Activated CD8-positive, alpha-beta memory T cell treated with anti-CD3 and anti-CD28 coated beads for 36 hours (primary cell): ENCODE data around the gene ENGASE. TPM values are rescaled to one million over a fixed set of nuclear protein-coding genes. Genes with fewer than 3 reads are reported as not detected.

ENCODE experiments used
- CTCF ChIA-PET: fragments of 350-600 bp; sonication (Branson Sonifier 250); formaldehyde crosslinking; loops from one replicate; lab custom pipeline; 2021; ENCODE audit warnings: antibody characterized with exemption; lab: Charles Lee
- POLR2A ChIA-PET: fragments of 350-600 bp; sonication (Branson Sonifier 250); formaldehyde crosslinking; loops from one replicate; lab custom pipeline; 2021; ENCODE audit warnings: antibody characterized with exemption; lab: Charles Lee
- total RNA-seq, 2 experiments: library from RNA; stranded (reverse); gene quantifications; one replicate each; pipeline ENCODE4 v1.2.3, GENCODE V29; 2021

Gene ENGASE
- total RNA-seq, 2 experiments from 2014 or later, result 31.3 to 33.9 TPM

DNA sequence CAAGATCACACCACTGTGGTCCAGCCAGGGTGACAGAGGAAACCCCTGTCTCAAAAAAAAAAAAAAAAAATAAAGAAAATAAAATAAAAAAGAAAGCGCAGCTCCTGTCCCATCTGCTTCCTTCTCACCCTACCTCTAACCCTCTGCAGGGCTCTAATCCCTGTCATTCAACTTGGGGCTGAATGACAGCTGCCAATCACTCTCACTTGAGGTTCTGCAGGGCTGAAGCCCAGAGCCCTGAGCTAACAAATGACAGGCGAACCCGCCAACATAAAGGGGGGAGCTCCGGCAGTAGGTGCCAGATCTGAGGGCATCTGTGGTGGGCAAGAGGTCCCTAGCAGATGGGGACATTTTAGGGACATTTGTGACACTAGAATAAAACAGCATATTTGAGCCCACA is 44.3 kb downstream of the ENGASE start:
- ChIA-PET POLR2A (no interaction called here), CTCF (no interaction called here)

DNA sequence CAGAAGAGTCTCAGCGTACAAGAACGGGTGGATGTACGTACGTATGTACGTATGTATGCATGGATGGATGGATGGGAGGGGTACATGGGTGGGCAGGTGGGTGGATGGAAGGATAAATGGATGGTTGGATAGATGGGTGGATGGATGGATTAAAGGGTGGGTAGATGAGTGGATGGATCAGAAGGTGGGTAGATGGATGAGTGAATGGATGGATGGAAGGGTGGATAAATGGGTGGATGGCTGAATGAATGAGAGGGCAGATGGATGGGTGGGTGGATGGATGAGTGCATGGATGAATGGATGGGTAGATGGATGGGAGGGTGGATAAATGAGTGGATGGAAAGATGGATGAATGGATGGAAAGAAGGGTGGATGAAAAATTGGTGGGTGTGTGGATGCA is 45.6 kb downstream of the ENGASE start:
- POLR2A ChIA-PET, result no interaction called here
- CTCF ChIA-PET, result no interaction called here

DNA sequence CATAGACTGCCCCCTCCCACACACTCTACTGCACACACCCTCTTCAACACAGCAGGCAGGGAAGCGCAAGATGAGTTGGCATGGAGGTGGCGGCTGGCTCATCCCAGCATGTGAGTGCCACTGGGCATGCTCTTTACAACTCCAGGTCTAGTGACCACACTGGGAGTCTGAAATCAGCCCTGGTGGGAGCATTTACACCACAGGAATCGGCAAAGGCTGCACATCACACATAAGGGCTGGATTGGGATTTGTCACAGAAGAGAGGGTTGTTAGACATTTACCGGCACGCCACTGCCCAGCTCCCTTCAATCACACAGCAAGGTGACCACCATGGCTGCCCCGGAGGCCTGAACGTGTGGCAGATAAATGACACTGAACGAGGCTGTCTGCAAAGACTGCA is 49.4 kb downstream of the ENGASE start:
- ChIA-PET CTCF (no interaction called here), POLR2A (no interaction called here)

DNA sequence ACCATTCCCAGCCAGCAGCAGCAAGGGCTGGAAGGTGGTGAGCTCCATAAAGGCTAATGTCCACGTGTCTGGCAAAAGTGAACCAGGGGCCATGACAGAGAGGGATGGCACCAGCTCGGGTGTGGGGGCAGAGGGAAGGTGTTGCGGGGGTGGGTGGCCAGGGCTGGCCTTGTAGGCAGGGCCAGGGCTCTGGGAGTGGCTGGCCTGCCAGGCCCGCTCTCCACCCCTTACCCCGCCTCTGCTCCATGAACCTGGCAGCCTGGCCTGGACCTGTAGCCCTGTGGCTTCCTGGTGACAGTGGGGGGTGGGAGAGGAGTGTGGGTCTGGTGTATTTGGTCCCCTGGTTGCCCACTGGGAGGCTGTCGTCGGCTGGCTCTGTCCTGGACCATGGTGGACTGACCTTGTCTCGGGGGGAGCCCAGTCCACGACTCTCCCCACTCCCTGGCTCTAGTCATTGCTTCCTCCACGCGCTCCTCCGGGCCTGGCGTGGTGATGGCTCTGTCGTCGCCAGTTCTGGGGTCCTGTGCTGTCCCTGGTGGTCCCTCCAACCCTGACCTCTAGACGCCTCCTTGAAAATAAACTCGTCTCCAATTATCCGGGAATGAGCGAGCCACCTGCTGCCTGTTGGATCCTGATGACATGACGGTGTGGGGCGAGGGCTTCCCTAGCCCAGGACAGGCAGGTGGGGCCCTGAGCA is 50.0 kb downstream of the ENGASE start:
- ChIA-PET CTCF (no interaction called here), POLR2A (no interaction called here)

DNA sequence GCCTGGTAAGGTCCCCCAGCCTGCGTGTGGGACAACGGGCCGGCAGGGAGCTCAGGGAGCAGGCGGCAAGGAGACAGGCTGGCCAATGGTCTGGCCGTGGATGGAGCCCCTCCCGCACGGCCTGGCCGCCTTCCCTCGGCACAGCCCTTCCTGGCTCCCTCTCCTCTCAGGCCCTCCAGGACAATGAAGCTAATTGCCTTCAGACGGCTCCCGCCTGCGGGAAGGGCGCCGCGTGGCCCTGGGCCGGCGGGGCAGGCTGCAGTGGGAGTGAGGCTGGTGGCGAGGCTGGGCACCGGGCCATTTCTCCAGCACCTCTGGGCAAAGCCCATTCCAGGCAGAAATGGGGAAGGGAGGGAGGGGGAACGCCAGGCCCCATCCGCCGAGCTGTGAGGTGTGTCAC is 50.9 kb downstream of the ENGASE start:
- CTCF ChIA-PET, result no interaction called here

DNA sequence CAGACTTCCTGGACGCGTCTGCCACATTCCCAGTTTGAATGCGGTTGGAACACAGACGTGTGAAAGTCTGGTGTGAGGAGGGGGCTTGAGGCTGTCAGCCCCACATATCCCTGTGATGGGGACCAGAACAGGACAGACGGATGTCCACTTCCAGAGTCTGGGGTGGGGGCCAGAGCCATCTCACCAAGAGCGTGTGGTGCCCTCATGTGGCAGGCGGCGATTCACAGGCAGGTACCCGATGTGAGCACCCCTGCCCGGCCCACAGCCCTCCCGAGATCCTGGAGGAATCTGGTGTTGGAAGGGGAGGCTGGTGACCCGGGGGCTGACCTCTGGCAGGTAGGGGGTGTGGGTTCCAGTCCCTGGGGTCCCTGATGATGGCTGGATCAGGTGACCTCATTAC is 51.5 kb downstream of the ENGASE start:
- CTCF ChIA-PET, result no interaction called here
- POLR2A ChIA-PET, result no interaction called here

More for the DNA sequence above, 50.9 kb downstream of the ENGASE start:
- POLR2A ChIA-PET, result no interaction called here

DNA sequence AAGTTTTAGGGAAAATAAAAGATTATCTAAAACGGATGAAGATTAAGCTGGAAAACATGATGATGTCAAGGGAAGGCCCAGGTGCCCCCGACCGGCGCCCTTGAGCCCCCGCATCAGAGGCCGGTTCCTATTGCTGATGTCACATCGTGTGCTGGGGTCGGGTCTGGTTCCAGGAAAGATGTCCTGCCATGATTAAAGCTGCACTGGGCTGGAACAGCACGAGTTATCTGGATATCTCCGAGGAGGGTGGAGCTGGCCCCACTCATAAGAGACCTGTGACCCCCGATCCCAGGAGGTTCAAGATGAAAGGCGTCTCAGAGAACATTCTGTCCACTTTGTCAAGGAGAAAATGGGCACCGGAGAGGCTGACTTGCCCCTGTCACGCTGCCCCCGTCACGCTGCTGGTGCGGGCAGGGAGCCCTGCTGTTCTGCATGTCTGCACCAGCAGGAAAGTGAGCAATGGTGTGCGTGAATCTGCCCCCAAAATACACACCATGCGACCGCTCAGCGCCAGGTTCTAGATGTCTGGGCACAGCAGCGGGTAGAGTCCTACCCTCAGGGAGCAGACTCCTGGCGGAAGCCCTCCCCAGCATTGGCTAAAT is 53.0 kb downstream of the ENGASE start:
- POLR2A ChIA-PET, result no interaction called here

DNA sequence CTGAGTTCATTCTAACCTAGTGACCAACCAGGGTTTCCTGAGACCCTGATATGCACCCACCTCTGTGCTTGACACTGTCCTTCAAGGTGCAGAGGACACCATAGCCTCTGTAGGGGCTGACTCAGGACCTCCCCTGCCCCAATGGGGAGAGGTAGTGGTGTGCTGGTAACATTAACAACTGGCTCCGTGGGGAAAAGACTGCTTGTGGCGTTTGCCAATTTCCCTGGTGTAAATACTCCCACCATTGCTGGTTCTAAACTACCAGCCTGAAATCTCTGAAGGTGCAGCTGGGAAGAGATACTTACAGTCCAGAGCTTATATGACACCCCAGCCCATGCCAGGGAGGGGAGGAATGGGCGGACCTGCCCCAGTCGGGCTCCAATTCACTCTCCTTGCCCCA is 54.9 kb downstream of the ENGASE start:
- ChIA-PET CTCF (no interaction called here), POLR2A (no interaction called here)

More for the DNA sequence above, 53.0 kb downstream of the ENGASE start:
- CTCF ChIA-PET, result no interaction called here

DNA sequence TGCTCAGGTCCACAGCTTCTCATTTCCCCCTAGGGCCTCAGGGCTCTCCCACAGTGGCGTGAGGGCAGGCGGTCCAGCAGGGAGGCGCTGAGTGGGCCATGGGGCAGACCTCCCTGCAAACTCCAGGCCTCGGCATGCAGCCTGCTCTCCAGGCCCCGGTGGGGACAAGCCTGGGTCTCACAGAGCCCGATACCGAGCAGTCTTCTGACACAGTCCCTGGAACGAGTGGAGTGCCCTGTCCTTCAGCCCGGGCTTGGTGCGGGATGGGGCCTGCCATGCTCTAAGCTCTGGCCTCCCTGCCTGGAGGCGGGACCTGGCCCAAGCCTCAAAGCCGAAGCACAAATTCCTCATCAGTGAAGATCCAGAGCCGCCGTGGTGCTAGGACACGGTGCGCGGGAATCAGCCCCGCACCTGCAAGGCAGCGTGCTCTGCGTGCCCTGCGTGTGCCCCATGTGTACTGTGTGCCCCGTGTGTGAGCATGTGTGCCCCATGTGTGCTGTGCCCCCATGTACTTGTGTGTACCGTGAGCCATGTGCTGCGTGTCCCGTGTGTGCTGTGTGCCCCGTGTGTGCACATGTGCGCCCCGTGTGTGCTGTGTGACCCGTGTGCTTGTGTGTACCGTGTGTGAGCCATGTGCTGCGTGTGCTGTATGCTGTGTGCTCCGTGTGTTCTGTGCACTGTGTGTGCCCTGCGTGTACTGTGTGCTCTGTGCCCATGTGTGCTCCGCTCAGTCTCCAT is 56.1 kb downstream of the ENGASE start:
- CTCF ChIA-PET, result no interaction called here
- POLR2A ChIA-PET, result no interaction called here

DNA sequence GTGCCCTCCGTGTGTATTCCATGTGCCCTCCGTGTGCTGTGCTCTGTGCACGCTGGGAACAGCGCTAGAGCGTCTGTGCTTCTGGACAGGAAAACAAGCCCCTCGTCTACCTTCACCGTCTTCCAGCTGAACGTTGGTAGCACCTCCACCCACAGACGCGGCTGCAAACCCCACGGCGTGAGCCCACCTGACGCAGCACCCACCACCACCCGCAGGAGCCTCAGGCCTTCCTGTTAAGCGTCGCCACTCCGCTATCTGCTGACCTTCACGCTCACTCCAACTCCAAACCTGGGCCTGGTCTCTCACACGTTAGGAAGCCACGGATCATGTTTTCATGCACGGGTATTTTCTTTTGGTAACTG is 56.6 kb downstream of the ENGASE start:
- CTCF ChIA-PET, result interaction anchor here (1.6 kb wide), 1 partner anchor 260 kb away, joined by 4 read pairs; no protein-coding TSS in a partner anchor

DNA sequence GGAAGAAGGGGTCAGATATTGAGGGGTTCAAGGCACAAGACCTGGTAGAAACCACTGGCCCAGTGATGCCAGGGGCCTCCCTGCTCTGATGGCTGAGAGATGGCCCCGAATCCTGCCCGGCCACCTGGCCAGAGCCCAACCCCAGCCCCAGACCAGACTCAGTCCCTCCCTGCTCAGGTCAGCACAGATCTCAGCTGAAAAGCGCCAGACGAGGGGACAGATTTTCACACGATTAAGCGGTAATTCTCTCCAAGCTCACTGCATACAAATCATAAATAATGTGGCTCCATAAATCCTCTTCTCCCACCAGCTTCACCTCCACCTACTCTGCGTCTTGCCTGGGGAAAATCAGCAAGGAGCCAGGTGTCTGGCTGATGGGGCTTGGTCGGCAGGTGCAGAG is 57.1 kb downstream of the ENGASE start:
- POLR2A ChIA-PET, result no interaction called here
- CTCF ChIA-PET, result interaction anchor here (1.6 kb wide), 1 partner anchor 260 kb away, joined by 4 read pairs; no protein-coding TSS in a partner anchor

More for the DNA sequence above, 56.6 kb downstream of the ENGASE start:
- POLR2A ChIA-PET, result no interaction called here

DNA sequence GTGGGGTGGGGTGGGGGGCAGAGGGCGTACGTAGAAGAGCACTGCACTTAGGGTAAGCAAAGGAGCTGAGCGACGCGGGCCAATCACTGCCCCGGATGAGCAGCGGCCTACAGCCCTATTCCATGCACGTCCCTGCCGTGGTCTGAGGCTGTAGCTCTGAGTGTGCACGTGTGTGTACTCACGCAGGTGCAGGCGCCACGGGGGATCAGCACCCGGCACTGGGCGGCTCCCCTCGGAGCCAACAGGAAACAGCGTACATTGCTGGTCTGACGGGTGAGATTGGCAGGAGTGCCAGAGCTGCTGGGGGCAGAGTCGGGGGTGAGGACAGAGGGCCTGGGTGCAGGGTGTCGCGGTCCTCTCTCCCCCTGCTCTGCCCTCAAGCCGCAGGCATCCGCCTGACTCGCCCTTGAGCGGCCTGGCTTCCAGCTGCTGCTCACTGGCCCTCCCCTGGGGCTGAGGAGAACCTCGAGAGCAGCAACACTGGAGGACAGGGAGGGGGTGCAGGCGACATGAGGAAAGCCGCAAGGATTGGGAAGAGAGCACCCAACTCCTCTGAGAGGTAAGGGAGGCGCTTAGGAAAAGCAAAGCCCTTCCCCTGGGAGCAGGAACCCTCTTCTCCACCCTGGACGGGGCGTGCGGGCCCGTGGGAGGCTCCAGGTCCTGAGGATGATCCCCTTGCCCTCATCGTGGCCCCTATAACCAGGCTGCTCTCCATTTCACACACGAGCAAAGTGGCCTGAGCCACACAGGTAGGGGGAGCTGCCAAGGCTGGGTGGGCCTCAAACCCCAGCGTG is 57.8 kb downstream of the ENGASE start:
- POLR2A ChIA-PET, result no interaction called here
- CTCF ChIA-PET, result interaction anchor here (1.6 kb wide), 1 partner anchor 259 kb away, joined by 4 read pairs; no protein-coding TSS in a partner anchor

DNA sequence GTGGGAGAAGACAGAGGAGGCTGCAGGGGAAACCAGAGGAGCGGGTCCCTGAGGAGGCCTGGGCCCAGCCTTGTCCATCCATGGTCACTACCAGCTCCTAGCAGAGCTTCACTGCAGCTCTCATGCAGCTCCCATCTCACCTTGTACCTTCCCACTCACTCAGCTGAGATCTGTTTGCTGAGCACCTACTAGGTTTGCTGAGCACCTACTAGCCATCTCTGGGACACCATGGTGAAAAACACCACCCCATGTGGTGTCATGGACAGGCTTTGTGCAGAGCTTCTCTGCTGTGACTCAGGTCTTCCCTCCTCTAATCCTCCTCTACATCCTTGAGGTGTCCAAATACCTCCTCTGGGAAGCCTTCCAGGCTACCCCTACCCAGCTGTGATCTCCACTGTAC is 58.6 kb downstream of the ENGASE start:
- ChIA-PET CTCF (no interaction called here), POLR2A (no interaction called here)

DNA sequence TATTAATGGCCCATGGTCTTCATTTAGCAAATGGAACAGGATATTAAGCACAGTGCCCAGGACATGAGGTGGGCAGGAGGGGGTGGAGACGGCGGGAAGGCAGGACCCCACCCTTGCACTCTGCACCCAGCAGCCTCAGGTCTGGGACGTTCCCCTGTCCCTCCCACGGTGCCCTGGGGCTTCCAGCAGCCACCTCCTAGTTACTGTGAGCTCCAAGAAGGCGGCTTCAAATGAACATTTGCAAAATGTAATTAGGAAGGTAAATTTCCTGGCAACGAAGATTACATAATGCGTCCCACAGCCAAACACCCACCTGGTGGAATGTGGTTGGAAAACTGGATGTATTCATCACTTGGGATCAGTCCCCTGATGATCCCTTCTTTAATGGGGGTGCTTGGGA is 59.4 kb downstream of the ENGASE start:
- CTCF ChIA-PET, result no interaction called here
- POLR2A ChIA-PET, result no interaction called here

DNA sequence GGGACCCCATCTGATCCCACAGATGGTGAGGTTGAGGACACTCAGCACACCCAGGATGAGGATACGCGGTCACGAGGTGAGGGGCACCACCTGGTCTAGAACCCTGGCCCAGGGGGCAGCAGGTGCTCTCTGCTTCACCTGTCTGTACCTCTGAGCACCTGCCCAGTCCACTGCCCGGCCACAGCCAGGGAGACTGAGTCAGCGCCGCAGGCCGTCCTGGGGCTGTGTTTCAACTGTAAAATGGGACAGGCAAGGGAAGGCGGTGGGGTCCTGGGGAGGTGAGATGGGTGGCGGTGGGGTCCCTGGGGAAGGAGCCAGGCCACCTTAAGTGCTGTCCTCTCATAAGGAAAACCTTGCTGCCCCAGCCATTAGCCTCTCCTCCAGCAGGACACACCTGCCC is 60.4 kb downstream of the ENGASE start:
- ChIA-PET CTCF (no interaction called here), POLR2A (no interaction called here)

DNA sequence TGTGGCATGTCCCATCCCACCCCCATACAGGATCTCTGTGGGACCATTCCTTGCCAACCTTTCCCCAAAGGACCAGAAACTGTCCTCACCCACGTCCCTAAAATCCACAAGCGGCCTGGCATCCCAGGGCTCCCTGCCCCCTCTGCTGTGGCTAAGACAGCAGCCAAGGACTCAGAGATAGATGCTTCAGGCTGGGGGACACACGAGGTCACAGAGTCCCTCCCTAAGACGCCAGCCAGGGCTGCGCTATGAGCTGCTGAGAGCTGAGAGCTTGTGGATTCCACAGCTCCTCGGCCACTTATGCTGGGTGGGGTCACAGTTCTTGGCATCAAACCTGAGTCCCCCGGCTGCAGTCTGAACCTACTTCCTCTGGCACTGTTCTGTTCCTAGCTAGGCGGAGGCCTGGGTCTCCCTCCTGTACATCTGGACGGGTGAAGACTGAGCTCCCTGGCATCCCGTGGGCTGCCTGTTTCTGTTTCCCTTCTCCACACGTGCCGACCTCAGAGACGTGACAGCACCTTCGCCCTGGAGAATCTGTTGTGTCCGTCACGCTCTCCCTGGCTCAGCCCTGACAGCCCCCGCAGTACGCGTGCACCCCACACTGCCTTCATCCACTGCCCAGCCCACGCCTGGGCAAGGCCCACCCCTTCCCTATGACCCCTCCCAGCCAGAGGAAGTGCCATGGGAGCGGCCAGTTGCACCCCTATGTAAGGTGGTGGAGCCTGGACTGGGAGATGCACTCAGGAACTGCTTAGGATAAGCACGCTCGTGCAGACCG is 61.2 kb downstream of the ENGASE start:
- POLR2A ChIA-PET, result no interaction called here
- CTCF ChIA-PET, result no interaction called here
